NCI-H82 (cell line): Measurements from ENCODE around the gene HBZ.
"Not testable (repeated sequence)": the region's sequence is repeated elsewhere in the genome, so short reads cannot be mapped to it uniquely, and the experiment has no call there.

Source experiments
- DNase-seq: peaks from one replicate; lab custom pipeline; 2025; lab: John Stamatoyannopoulos, UW

The HBZ gene

GRCh38 chr16:179211-180092, 27.0 kb downstream of the HBZ start:
- peak; percentile 36 for DNase-seq

DNA sequence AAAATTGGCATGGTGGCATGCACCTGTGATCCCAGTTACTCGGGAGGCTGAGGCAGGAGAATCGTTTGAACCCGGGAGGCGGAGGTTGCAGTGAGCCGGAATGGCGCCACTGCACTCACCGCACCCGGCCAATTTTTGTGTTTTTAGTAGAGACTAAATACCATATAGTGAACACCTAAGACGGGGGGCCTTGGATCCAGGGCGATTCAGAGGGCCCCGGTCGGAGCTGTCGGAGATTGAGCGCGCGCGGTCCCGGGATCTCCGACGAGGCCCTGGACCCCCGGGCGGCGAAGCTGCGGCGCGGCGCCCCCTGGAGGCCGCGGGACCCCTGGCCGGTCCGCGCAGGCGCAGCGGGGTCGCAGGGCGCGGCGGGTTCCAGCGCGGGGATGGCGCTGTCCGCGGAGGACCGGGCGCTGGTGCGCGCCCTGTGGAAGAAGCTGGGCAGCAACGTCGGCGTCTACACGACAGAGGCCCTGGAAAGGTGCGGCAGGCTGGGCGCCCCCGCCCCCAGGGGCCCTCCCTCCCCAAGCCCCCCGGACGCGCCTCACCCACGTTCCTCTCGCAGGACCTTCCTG, 27.7 kb downstream of the HBZ start, which contains the start of gene HBQ1:
Gene HBQ1, plus strand, starts transcription at position 359 of the 575 bp plus-strand sequence. Its CDS starts 28 bp downstream, at position 387.
- peak; percentile 70 for DNase-seq

DNA sequence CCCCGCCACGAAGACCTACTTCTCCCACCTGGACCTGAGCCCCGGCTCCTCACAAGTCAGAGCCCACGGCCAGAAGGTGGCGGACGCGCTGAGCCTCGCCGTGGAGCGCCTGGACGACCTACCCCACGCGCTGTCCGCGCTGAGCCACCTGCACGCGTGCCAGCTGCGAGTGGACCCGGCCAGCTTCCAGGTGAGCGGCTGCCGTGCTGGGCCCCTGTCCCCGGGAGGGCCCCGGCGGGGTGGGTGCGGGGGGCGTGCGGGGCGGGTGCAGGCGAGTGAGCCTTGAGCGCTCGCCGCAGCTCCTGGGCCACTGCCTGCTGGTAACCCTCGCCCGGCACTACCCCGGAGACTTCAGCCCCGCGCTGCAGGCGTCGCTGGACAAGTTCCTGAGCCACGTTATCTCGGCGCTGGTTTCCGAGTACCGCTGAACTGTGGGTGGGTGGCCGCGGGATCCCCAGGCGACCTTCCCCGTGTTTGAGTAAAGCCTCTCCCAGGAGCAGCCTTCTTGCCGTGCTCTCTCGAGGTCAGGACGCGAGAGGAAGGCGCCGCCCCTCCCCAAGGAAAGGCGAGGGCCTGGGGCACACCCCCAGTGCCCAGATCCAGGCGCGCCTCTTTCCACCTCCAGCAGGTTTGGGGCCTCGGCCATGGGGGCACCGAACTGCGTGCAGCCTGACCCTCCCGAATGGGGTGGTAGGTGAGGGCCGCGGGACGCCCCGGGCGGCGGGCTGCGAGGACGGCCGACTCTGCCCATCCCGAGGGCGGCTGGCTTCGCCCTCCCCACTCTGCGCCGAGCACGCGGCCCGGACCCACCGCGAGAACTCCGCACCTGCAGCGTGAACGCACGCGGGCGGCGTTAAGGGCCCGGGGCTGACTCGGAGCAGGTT, 28.5 kb downstream of the HBZ start:
- peak; percentile 90 for DNase-seq

GRCh38 chr16:181565-182021, 29.1 kb downstream of the HBZ start:
- peak; percentile 57 for DNase-seq

DNA sequence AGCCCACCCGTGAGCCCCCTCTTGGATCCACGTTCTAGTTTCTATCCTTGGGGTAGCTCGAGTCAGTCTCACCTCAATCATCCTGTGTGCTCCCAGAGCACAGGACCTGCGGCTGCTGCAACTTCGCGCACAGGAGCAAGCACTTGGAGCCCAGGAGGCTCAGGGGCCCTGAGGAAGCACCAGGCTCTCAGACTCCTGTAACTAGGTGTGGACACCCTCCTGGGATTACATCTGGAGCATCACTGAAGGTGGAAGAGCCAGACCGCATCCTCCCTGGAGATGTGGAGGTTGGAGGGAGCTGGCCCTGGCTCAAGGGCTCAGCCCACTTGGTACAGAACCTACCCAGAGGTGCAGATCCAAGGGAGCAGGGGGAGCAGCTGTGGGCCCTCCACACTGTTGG, 30.6 kb downstream of the HBZ start:
- no peak for DNase-seq

- DNase-seq, result no peak
These were observed 32.8 kb downstream of the HBZ start for GRCh38 chr16:185213-185612.

GRCh38 chr16:185691-186090, 33.2 kb downstream of the HBZ start:
- DNase-seq, result no peak

GRCh38 chr16:187330-187729, 34.9 kb downstream of the HBZ start:
- no peak for DNase-seq

DNA sequence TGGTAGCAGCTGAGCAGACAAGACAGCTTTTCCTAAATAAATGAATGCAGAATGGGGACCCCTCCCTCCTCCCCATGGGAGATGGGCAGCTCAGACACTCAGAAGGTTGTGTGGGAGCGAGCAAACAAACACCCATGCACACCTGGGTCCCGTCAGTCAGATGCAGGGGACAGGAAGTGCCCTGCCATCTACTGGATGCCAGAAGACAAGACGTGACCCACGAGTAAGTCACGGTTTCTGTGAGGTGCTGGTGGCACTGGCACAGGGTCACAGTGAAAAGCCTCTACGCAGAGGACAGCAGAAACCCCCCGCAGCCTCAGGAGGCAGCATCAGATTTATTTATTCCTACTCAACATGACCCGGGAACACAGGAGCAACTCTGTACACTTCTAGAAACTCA, 36.2 kb downstream of the HBZ start:
- DNase-seq, result no peak

DNA sequence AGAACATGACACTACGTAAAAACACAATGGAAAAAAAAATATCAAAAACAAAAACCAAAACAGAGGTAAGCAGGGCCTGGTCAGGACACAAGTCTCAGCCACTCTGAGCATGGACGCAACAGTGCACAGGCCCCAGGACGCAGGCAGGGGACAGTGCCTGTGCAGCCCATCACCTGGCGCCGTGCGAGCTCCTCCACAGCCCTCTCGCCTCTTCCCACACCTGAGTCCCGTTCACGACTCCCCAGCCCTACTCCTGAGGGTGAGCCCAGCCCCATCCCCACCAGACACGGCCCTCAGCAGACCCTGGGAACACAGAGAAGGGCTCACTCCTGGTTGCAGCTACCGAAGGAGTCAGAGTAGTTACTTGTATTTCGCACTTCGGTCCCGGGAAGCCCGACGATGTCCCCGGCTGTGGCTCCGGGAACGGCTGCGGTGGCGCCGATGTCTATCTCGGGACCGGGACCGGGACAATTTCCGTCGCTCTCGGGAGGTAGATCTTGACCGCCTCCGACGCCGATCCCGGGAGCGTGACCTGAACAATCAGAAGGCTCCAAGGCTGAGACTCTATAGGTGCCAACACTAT, 37.3 kb downstream of the HBZ start:
- DNase-seq, result no peak

DNA sequence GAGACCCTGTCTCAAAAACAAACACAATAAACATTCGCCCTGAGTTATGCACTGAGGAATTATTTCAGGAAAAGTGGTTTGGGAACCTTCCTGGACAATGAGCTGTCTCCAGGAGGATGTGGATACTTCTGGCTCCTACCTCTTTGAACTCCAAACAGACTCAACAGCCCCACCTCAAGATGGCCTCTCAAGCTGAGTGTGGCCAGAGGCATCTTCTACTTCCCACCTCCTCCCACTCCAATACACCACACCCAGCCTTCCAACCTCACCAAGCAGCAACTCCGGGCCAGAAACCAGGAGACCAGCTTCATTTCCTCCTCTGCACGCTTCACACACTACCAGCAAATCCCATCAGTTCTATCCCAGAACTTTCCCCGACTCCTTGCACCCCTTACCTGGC, 39.4 kb downstream of the HBZ start:
- DNase-seq, result no peak

GRCh38 chr16:192686-193085, 40.2 kb downstream of the HBZ start:
- no peak for DNase-seq

DNA sequence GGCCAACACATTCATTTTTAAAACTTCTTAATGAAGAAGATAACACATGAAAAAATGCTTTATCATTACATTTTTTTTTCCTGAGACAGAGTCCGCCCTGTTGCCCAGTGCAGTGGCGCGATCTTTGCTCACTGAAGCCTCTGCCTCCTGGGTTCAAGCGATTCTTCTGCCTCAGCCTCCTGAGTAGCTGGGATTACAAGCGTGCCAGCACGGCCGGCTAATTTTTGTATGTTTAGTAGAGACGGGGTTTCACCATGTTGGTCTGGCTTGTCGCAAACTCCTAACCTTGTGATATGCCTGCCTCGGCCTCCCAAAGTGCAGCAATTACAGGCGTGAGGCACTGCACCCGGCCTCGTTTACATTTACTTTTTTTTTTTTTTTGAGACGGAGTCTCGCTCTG, 41.0 kb downstream of the HBZ start:
- DNase-seq, result no peak

DNA sequence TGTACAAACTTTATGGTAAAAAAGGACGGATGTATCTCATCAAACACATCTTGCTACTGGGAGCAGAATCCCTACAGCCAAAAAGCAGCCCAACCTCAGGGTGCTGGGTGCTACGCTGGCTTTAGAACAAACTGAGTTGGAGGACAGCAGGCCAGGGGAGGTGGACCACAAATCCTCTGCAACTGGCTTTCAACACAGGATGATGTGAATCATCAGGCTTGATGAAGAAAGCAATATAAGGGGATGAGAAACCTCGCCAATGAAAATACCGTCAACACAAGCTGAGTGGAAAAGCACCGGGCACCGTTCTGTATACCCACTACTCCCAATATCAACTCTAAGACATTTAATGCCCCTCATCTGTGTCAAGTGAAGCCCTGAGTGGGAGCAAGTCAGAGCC, 42.1 kb downstream of the HBZ start:
- no peak for DNase-seq

DNA sequence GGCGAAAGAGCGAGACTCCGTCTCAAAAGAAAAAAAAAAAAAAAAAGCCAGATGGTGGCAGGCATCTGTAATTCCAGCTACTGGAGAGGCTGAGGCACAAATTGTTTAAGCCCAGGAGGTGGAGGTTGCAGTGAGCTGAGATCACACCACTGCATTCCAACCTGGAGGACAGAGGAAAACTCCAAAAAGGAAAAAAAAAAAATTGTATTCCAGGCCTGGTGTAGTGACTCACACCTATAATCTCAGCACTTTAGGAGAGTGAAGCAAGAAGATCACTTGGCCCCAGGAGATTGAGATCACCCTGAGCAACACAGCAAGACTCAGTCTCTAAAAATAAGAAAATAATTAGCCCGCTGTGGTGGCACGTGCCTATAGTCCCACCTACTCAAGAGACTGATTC, 47.9 kb downstream of the HBZ start:
- no peak for DNase-seq

DNA sequence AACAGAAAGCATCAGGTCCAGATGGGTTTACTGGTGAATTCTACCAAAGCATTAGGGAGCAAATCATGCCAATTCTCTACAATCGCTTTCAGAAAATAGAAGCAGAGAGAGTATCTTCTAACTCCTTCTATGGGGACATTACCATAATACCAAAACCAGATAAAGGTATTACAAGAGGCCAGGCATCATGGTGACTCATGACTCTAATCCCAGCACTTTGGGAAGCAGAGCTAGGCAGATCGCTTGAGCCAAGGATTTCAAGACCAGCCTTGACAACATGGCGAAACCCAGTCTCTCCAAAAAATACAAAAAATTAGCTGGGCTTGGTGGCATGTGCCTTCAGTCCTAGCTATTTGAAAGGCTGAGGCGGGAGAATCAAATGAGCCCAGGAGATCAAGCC, 50.8 kb downstream of the HBZ start:
- no peak for DNase-seq

GRCh38 chr16:204046-204445, 51.6 kb downstream of the HBZ start:
- not testable (repeated sequence) for DNase-seq
